Panc1 (cell line): ENCODE data around the gene LTB4R. TPM values are rescaled to one million over a fixed set of nuclear protein-coding genes. Genes with fewer than 3 reads are reported as not detected.

Source experiments
- ATAC-seq: fragments of 200-7000 bp; cut with Tn5 transposase; 2 replicates; pipeline ENCODE4 v1.9.1; 2020; ENCODE audit warnings: mild to moderate bottlenecking, moderate library complexity
- BruUV-seq: library from RNA; stranded (reverse); fragments of 400-500 nt; replicated peaks from 2 replicates; lab custom pipeline; 2021; lab: Mats Ljungman, UMichigan
- CTCF ChIA-PET: fragments of 300-600 bp; sonication (Branson Sonifier 250); formaldehyde crosslinking; loops from one replicate; lab custom pipeline; 2022; ENCODE audit warnings: antibody characterized with exemption; lab: Charles Lee
- POLR2A ChIA-PET: fragments of 300-600 bp; sonication (Branson Sonifier 250); formaldehyde crosslinking; loops from one replicate; lab custom pipeline; 2022; ENCODE audit warnings: antibody characterized with exemption; lab: Charles Lee
- DNase-seq: peaks from one replicate; pipeline ENCODE4 v3.0.0-alpha.2; 2010; ENCODE audit warnings: low read depth, low spot score
- H3K27ac ChIP-seq: 2 replicates; pipeline ENCODE4 v1.5.1; 2011; ENCODE audit warnings: mild to moderate bottlenecking, low read length, inconsistent platforms
- H3K27me3 ChIP-seq: fragments of 200-500 bp; sonication (Bioruptor generic); 2 replicates; pipeline ENCODE4 v1.6.0; 2014; ENCODE audit warnings: low read length, inconsistent platforms; ENCODE audit not compliant: control insufficient read depth, insufficient read depth
- H3K36me3 ChIP-seq: fragments of 200-500 bp; sonication (Bioruptor generic); 2 replicates; pipeline ENCODE4 v1.5.1; 2014; ENCODE audit warnings: inconsistent platforms, mild to moderate bottlenecking, low read length, moderate library complexity; ENCODE audit not compliant: control insufficient read depth, insufficient read depth
- H3K4me1 ChIP-seq: 2 replicates; pipeline ENCODE4 v1.5.1; 2011; ENCODE audit warnings: inconsistent platforms, mild to moderate bottlenecking, low read length, moderate library complexity; ENCODE audit not compliant: control insufficient read depth, insufficient read depth
- H3K4me3 ChIP-seq, 2 experiments: 2 replicates each; pipeline ENCODE4 v1.5.1; 2011 to 2012; ENCODE audit warnings: low read depth in 2 of 2, low read length in 2 of 2, mild to moderate bottlenecking in 2 of 2, inconsistent platforms in 1 of 2, moderate library complexity in 1 of 2
- H3K9me3 ChIP-seq: fragments of 200-500 bp; sonication (Bioruptor generic); 2 replicates; pipeline ENCODE4 v1.5.1; 2014; ENCODE audit warnings: low read depth, mild to moderate bottlenecking, inconsistent platforms, low read length, moderate library complexity; ENCODE audit not compliant: control insufficient read depth, insufficient read depth
- CTCF ChIP-seq: fragments of 450-650 bp; IDR thresholded peaks from 2 replicates; pipeline ENCODE4 v1.5.1; 2017; ENCODE audit warnings: mild to moderate bottlenecking
- POLR2AphosphoS5 ChIP-seq: IDR thresholded peaks from 2 replicates; pipeline ENCODE4 v1.6.1; 2012; ENCODE audit warnings: mild to moderate bottlenecking, low read depth, low read length, moderate library complexity
- REST ChIP-seq, 2 experiments: IDR thresholded peaks; 2 replicates each; pipeline ENCODE4 v1.6.1; 2011 to 2012; ENCODE audit warnings: low read depth in 2 of 2, control low read depth in 1 of 2, low read length in 1 of 2, mild to moderate bottlenecking in 1 of 2, moderate library complexity in 1 of 2; ENCODE audit not compliant: insufficient read depth in 1 of 2
- SIN3A ChIP-seq: IDR thresholded peaks from 2 replicates; pipeline ENCODE4 v1.6.1; 2012; ENCODE audit warnings: low read depth, mild to moderate bottlenecking, low read length, moderate library complexity, borderline replicate concordance; ENCODE audit not compliant: insufficient read depth
- TCF7L2 ChIP-seq: IDR thresholded peaks from 2 replicates; pipeline ENCODE4 v1.6.1; 2011; ENCODE audit warnings: mild to moderate bottlenecking, low read depth, low read length, inconsistent platforms
- in situ Hi-C: cut with HindIII; loops from 2 replicates; pipeline ENCODE4 v1.10.0; 2016; ENCODE audit warnings: low sequenced_read_pairs, low pct_unique_long_range_greater_than_20kb
- intact Hi-C: fragments of 100-400 bp; cut with micrococcal nuclease; formaldehyde crosslinking; loops from one replicate; pipeline ENCODE4 v1.10.0; 2022; ENCODE audit not compliant: unreplicated experiment
- total RNA-seq: library from RNA; stranded (reverse); gene quantifications from one replicate; pipeline ENCODE4 v1.2.1, GENCODE V29; 2021; ENCODE audit not compliant: unreplicated experiment

The LTB4R gene
- total RNA-seq, 1 experiment from 2014 or later, result 4.8 TPM

GRCh38 chr14:24338843-24339242 is 27.5 kb downstream of the LTB4R start:
- Histone ChIP-seq H3K27ac (no peak overlapping the region), H3K4me3 (no peak overlapping the region), H3K9me3 (no peaks in the 10 kb centered on the region), H3K36me3 (no peaks in the 10 kb centered on the region), H3K4me1 (peaks cover 3% of the 10 kb centered on the region; the same call in 1 of the 2 replicates), H3K27me3 (no peaks in the 10 kb centered on the region; the same call in 1 of the 2 replicates)
- intact Hi-C loops, result no loop called here
- ChIA-PET POLR2A (no interaction called here), CTCF (interaction anchor here (0.5 kb wide), 1 partner anchor 95 kb away, joined by 3 read pairs; no protein-coding TSS in a partner anchor)
- TF ChIP-seq SIN3A, result no peak
- TF ChIP-seq POLR2AphosphoS5, result no peak
- TF ChIP-seq CTCF, result no peak
- no peak for TF ChIP-seq TCF7L2
- no peak for TF ChIP-seq REST (IDR thresholded peaks at IDR 0.05; ENCODE audit: insufficient read depth in 1 of 2, low read depth in 2 of 2, low read length in 1 of 2)
- no TSS peak for BruUV-seq
- no peak for ATAC-seq
- no peak for DNase-seq
- in situ Hi-C loops, result loop anchor here (10.0 kb wide), 1 partner anchor 96 kb away; no protein-coding TSS in a partner anchor

GRCh38 chr14:24339284-24340151 is 28.2 kb downstream of the LTB4R start, which contains the start of gene RIPK3:
TSS of gene RIPK3 (minus strand) at chr14:24339991. CDS start at chr14:24339826, 165 bp downstream.
- Histone ChIP-seq H3K36me3 (no peaks in the 10 kb centered on the region), H3K4me1 (no peaks in the 10 kb centered on the region), H3K27ac (no peak within 1 kb of the TSS), H3K27me3 (no peaks in the 10 kb centered on the region; the same call in 1 of the 2 replicates), H3K4me3 (no peak within 1 kb of the TSS), H3K9me3 (no peaks in the 10 kb centered on the region)
- no peak for DNase-seq
- ChIA-PET CTCF (interaction anchor here (0.5 kb wide), 1 partner anchor 95 kb away, joined by 3 read pairs; no protein-coding TSS in a partner anchor), POLR2A (no interaction called here)
- intact Hi-C loops, result no loop called here
- no TSS peak for BruUV-seq
- TF ChIP-seq POLR2AphosphoS5 (no peak), TCF7L2 (no peak), REST (IDR thresholded peaks at IDR 0.05; ENCODE audit: insufficient read depth in 1 of 2, low read depth in 2 of 2, low read length in 1 of 2) (no peak), CTCF (no peak), SIN3A (no peak)
- ATAC-seq, result no peak
- in situ Hi-C loops, result loop anchor here (10.0 kb wide), 1 partner anchor 95 kb away; no protein-coding TSS in a partner anchor
